Kidney epithelial cell (primary cell): ENCODE measurements around the gene ZC3H13. TPM values are rescaled to one million over a fixed set of nuclear protein-coding genes. Genes with fewer than 3 reads are reported as not detected.

Source experiments
- DNase-seq: peaks from one replicate; pipeline ENCODE4 v3.0.0-alpha.2; 2010; ENCODE audit warnings: low read depth
- H3K27me3 ChIP-seq: 2 replicates; pipeline ENCODE4 v1.6.0; 2011; ENCODE audit warnings: low read length; ENCODE audit not compliant: control insufficient read depth, insufficient read depth
- H3K36me3 ChIP-seq: 2 replicates; pipeline ENCODE4 v1.5.1; 2011; ENCODE audit warnings: low read length; ENCODE audit not compliant: control insufficient read depth, insufficient read depth
- H3K4me3 ChIP-seq: 2 replicates; pipeline ENCODE4 v1.5.1; 2011; ENCODE audit warnings: low read depth, mild to moderate bottlenecking, control low read depth, low read length
- CTCF ChIP-seq: IDR thresholded peaks from 2 replicates; pipeline ENCODE4 v1.5.1; 2011; ENCODE audit warnings: mild to moderate bottlenecking, moderate library complexity, low read length, control low read depth, inconsistent platforms; ENCODE audit not compliant: insufficient read depth, poor library complexity, severe bottlenecking
- total RNA-seq: library from RNA; depleted of rRNA; stranded (reverse); fragments of >200 nt; gene quantifications from 2 replicates; pipeline ENCODE4 v1.2.3, GENCODE V29; 2015

The ZC3H13 gene
- total RNA-seq, 1 donor from 2014 or later: 19.0 TPM

- TF ChIP-seq CTCF: no peak
- no peak for DNase-seq
- H3K36me3 ChIP-seq: peaks cover 2% of the 10 kb centered on the region
- H3K4me3 ChIP-seq: no peak overlapping the region
- H3K27me3 ChIP-seq: no peaks in the 10 kb centered on the region
Measured at GRCh38 chr13:46016216-46016615, 36.3 kb downstream of the ZC3H13 start.

GRCh38 chr13:46015366-46015765, 37.2 kb downstream of the ZC3H13 start:
- DNase-seq: no peak

DNA sequence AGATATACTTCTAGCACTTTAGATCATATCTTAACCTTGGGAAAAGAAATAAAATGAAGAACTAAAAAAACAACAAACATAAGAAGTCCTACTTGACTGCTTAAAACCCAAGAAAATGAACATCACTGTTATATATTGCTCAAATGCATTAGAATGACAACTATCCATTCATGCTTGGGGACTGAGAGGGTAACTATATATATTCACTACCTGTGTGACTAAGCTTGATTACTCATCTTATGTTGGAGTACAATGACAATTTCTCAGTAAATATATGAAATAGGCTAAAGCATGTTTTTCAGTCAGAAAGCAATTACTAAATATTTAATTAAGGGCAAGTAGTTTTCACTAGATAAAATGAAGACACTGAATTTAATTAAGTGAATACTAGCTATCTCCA, 40.1 kb downstream of the ZC3H13 start:
- no peak for DNase-seq
- no peak for TF ChIP-seq CTCF
- no peaks in the 10 kb centered on the region for H3K27me3 ChIP-seq
- H3K4me3 ChIP-seq: no peak overlapping the region
- no peaks in the 10 kb centered on the region for H3K36me3 ChIP-seq

More at GRCh38 chr13:46015366-46015765, 37.2 kb downstream of the ZC3H13 start:
- Histone ChIP-seq H3K36me3 (peaks cover 2% of the 10 kb centered on the region), H3K27me3 (no peaks in the 10 kb centered on the region), H3K4me3 (no peak overlapping the region)
- TF ChIP-seq CTCF: no peak

GRCh38 chr13:46010148-46010547, 42.4 kb downstream of the ZC3H13 start:
- no peak for DNase-seq
- Histone ChIP-seq H3K27me3 (no peaks in the 10 kb centered on the region), H3K4me3 (no peak overlapping the region), H3K36me3 (no peaks in the 10 kb centered on the region)
- peak; percentile 37 for TF ChIP-seq CTCF

DNA sequence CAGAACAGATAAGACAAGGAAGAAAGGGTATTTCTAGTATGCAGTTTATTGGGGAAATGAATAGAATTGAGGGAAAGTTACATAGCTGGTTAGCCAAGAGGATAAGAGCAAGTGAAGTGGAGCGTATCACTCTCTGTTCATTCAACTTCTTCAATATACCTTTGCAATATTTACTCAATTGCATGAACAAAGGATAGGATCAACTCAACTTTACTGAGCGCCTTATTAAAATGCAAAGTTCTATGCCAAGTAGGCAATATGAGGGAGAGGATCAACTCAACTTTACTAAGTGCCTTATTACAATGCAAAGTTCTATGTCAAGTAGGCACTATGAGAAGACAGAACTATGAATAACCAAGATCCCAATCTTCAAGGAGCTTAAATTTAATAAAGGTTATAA, 43.9 kb downstream of the ZC3H13 start:
- no peaks in the 10 kb centered on the region for H3K36me3 ChIP-seq
- no peak for TF ChIP-seq CTCF
- DNase-seq: no peak

DNA sequence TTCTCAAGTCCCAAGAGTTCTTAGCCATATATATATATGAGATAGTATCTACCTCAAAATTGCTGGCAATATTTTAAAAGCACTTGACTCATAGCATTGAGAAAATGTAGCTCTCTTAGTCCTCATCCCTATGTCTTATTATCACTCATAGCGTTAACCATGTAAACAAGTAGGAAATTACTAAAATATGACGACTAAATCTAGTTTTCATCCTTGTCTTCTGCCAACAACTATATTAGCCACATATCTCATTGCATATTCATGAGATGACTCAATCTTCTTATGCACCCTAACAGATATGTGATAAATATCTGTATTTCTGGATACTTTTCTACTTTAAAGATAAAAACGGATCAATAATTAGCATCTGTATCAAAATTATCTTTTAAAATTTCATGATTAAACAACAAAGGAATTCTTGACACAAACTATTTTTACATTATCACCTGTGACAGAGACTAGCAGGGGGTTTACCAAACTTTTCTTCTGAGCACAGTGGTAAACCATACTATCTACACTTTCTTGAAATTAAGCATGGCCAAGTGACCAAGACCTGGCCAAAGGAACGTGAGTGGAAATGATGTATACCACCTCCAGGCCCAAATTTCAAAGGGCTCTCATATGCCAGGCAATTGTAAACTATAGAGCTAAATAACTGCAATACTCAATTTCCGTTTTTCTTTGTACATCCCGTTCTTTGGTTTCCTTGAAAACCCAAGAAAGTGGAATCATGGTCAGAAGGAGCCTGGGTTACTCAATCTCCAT, 45.7 kb downstream of the ZC3H13 start:
- Histone ChIP-seq H3K27me3 (no peaks in the 10 kb centered on the region), H3K4me3 (no peak overlapping the region), H3K36me3 (no peaks in the 10 kb centered on the region)
- no peak for DNase-seq
- TF ChIP-seq CTCF: no peak

More for the DNA sequence above, 43.9 kb downstream of the ZC3H13 start:
- H3K27me3 ChIP-seq: no peaks in the 10 kb centered on the region
- no peak overlapping the region for H3K4me3 ChIP-seq
